ENCODE measurements around the gene CRKL. TPM values are rescaled to one million over a fixed set of nuclear protein-coding genes. Genes with fewer than 3 reads are reported as not detected.
"Not testable (repeated sequence)": the region's sequence is repeated elsewhere in the genome, so short reads cannot be mapped to it uniquely, and the experiment has no call there.

CRKL gene
- total RNA-seq, 1 experiment from 2014 or later = 30.6 TPM

- in situ Hi-C loops (cut with HindIII; ENCODE audit: low pct_unique_long_range_greater_than_20kb, low sequenced_read_pairs); DNase-seq (ENCODE audit: low read depth): not testable (repeated sequence)
Measured at GRCh38 chr22:20897737-20898136, 19.5 kb upstream of the CRKL start.

- no peak for DNase-seq (ENCODE audit: low read depth)
- in situ Hi-C loops (cut with HindIII; ENCODE audit: low pct_unique_long_range_greater_than_20kb, low sequenced_read_pairs) = no loop called here
Measured at GRCh38 chr22:20899827-20900423, 17.3 kb upstream of the CRKL start.

- in situ Hi-C loops (cut with HindIII; ENCODE audit: low pct_unique_long_range_greater_than_20kb, low sequenced_read_pairs); DNase-seq (ENCODE audit: low read depth): not testable (repeated sequence)
Measured at GRCh38 chr22:20901093-20902033, 15.8 kb upstream of the CRKL start.

GRCh38 chr22:20903093-20903492, 14.1 kb upstream of the CRKL start:
- DNase-seq (ENCODE audit: low read depth) = no peak
- in situ Hi-C loops (cut with HindIII; ENCODE audit: low pct_unique_long_range_greater_than_20kb, low sequenced_read_pairs) = no loop called here

GRCh38 chr22:20904008-20904979, 12.9 kb upstream of the CRKL start:
- peak; percentile 29 for DNase-seq (ENCODE audit: low read depth)
- in situ Hi-C loops (cut with HindIII; ENCODE audit: low pct_unique_long_range_greater_than_20kb, low sequenced_read_pairs) = no loop called here

GRCh38 chr22:20904980-20905355, 12.2 kb upstream of the CRKL start:
- in situ Hi-C loops (cut with HindIII; ENCODE audit: low pct_unique_long_range_greater_than_20kb, low sequenced_read_pairs) = no loop called here

GRCh38 chr22:20905415-20906386, 11.5 kb upstream of the CRKL start:
- in situ Hi-C loops (cut with HindIII; ENCODE audit: low pct_unique_long_range_greater_than_20kb, low sequenced_read_pairs) = no loop called here
- DNase-seq (ENCODE audit: low read depth) = no peak

More at GRCh38 chr22:20904980-20905355, 12.2 kb upstream of the CRKL start:
- DNase-seq (ENCODE audit: low read depth) = no peak

GRCh38 chr22:20906387-20906767, 10.8 kb upstream of the CRKL start:
- in situ Hi-C loops (cut with HindIII; ENCODE audit: low pct_unique_long_range_greater_than_20kb, low sequenced_read_pairs) = no loop called here
- no peak for DNase-seq (ENCODE audit: low read depth)

- in situ Hi-C loops (cut with HindIII; ENCODE audit: low pct_unique_long_range_greater_than_20kb, low sequenced_read_pairs); DNase-seq (ENCODE audit: low read depth): not testable (repeated sequence)
Measured at GRCh38 chr22:20908717-20909116, 8.5 kb upstream of the CRKL start.

- in situ Hi-C loops (cut with HindIII; ENCODE audit: low pct_unique_long_range_greater_than_20kb, low sequenced_read_pairs) = no loop called here
Measured at GRCh38 chr22:20909543-20910303, 7.5 kb upstream of the CRKL start.

GRCh38 chr22:20912494-20912893, 4.7 kb upstream of the CRKL start:
- in situ Hi-C loops (cut with HindIII; ENCODE audit: low pct_unique_long_range_greater_than_20kb, low sequenced_read_pairs) = no loop called here
- no peak for DNase-seq (ENCODE audit: low read depth)

More at GRCh38 chr22:20909543-20910303, 7.5 kb upstream of the CRKL start:
- no peak for DNase-seq (ENCODE audit: low read depth)

- DNase-seq (ENCODE audit: low read depth) = peak; percentile 25
- in situ Hi-C loops (cut with HindIII; ENCODE audit: low pct_unique_long_range_greater_than_20kb, low sequenced_read_pairs) = no loop called here
Measured at GRCh38 chr22:20918663-20919218, 1.5 kb downstream of the CRKL start.

GRCh38 chr22:20919718-20920117, 2.5 kb downstream of the CRKL start:
- no peak for DNase-seq (ENCODE audit: low read depth)
- in situ Hi-C loops (cut with HindIII; ENCODE audit: low pct_unique_long_range_greater_than_20kb, low sequenced_read_pairs) = no loop called here

GRCh38 chr22:20920881-20921203, 3.6 kb downstream of the CRKL start:
- DNase-seq (ENCODE audit: low read depth) = no peak
- in situ Hi-C loops (cut with HindIII; ENCODE audit: low pct_unique_long_range_greater_than_20kb, low sequenced_read_pairs) = no loop called here

GRCh38 chr22:20922141-20922751, 5.0 kb downstream of the CRKL start:
- no peak for DNase-seq (ENCODE audit: low read depth)
- in situ Hi-C loops (cut with HindIII; ENCODE audit: low pct_unique_long_range_greater_than_20kb, low sequenced_read_pairs) = no loop called here

- in situ Hi-C loops (cut with HindIII; ENCODE audit: low pct_unique_long_range_greater_than_20kb, low sequenced_read_pairs) = no loop called here
Measured at GRCh38 chr22:20926243-20926642, 9.0 kb downstream of the CRKL start.

More at GRCh38 chr22:20926243-20926642, 9.0 kb downstream of the CRKL start:
- DNase-seq (ENCODE audit: low read depth) = no peak
